Measurements from ENCODE around the gene LATS2. TPM values are rescaled to one million over a fixed set of nuclear protein-coding genes. Genes with fewer than 3 reads are reported as not detected.

The LATS2 gene
- total RNA-seq, 1 experiment from 2014 or later = 18.8 TPM

DNA sequence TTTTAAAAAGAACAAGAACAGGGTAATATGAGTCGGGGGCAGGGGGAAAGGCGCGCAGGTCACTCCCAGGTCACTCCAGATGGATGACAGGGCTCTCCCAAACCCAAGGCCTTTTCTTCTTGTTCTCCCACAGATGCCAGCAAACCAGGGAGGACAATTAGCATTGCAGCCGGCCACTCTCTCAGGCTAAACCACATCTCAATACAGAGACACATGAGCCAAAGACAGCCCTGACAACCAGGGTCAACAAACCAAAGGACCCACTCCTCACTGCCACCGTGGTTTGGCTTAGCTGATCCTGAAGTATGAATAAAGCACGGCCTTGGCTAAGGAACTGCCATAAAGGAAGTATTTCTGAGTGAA is 47.3 kb downstream of the LATS2 start:
- Histone ChIP-seq H3K9me2 (ENCODE audit: insufficient read depth) (no peaks in the 10 kb centered on the region), H3K9ac (ENCODE audit: low read length) (no peak overlapping the region), H4K20me1 (ENCODE audit: insufficient read depth) (no peaks in the 10 kb centered on the region), H3K4me3 (replicated peaks in 1 of 2; ENCODE audit: low read depth in 1 of 2, low read length in 2 of 2) (no peak overlapping the region), H3K36me3 (ENCODE audit: control insufficient read depth in 1 of 2, insufficient read depth in 2 of 2, low read length in 2 of 2) (no peaks in the 10 kb centered on the region), H2AFZ (ENCODE audit: low read depth, low read length, poor library complexity, severe bottlenecking) (no peak overlapping the region), H3K4me2 (ENCODE audit: low read length) (no peak overlapping the region), H3K79me2 (ENCODE audit: insufficient read depth, low read length) (peaks cover 77% of the 10 kb centered on the region), H3K27ac (ENCODE audit: low read depth, low read length) (no peak overlapping the region), H3K27me3 (ENCODE audit: insufficient read depth, low read length) (no peaks in the 10 kb centered on the region), H3K4me1 (ENCODE audit: control insufficient read depth in 1 of 2, insufficient read depth in 2 of 2, low read length in 2 of 2) (peaks cover 29 to 34% of the 10 kb centered on the region in 2 experiments), H3K9me3 (ENCODE audit: control insufficient read depth in 1 of 2, insufficient read depth in 1 of 2, low read depth in 1 of 2, low read length in 2 of 2) (no peaks in the 10 kb centered on the region)
- ChIA-PET CTCF (no interaction called here), POLR2A (no interaction called here), RAD21 (ENCODE audit: low non-redundant PET in 1 of 2, low total read pairs in 2 of 2, uncharacterized antibody in 2 of 2, unreplicated experiment in 2 of 2) (no interaction called here)
- ATAC-seq (no peak), DNase-seq (ENCODE audit: low read depth, low spot score) (no peak)
- no TSS peak for BruUV-seq (replicated peaks)
- TF ChIP-seq ZFX (IDR thresholded peaks at IDR 0.05) (no peak), ZNF274 (IDR thresholded peaks at IDR 0.05; ENCODE audit: low read depth, low read length) (no peak), TCF7L2 (IDR thresholded peaks at IDR 0.05; ENCODE audit: borderline replicate concordance, extremely low read depth, insufficient read depth, insufficient read length) (no peak), RAD21 (IDR thresholded peaks at IDR 0.05; ENCODE audit: low read depth) (no peak), FOSL1 (IDR thresholded peaks at IDR 0.05; ENCODE audit: low read depth) (no peak), CEBPB (IDR thresholded peaks at IDR 0.05; ENCODE audit: low read depth) (no peak)
- TF ChIP-seq, protein P1, sequence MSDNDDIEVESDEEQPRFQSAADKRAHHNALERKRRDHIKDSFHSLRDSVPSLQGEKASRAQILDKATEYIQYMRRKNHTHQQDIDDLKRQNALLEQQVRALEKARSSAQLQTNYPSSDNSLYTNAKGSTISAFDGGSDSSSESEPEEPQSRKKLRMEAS (IDR thresholded peaks at IDR 0.05) = no peak
- TF ChIP-seq, protein P2, sequence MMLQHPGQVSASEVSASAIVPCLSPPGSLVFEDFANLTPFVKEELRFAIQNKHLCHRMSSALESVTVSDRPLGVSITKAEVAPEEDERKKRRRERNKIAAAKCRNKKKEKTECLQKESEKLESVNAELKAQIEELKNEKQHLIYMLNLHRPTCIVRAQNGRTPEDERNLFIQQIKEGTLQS (IDR thresholded peaks at IDR 0.05) = no peak
- intact Hi-C loops (cut with micrococcal nuclease) = no loop called here

DNA sequence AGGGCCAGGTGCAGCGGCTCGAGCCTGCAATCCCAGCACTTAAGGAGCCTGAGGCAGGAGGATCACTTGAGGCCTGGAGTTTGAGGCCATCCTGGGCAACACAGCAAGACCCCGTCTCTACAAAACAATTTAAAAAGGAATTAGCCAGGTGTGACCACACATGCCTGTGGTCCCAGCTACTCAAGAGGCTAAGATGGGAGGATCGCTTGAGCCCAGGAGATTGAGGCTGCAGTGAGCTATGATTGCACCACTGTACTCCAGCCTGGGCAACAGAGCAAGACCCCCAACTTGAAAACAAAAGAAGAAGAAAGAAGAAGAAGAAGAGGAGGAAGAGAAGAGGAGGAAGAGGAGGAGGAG is 47.7 kb downstream of the LATS2 start:
- POLR2A ChIA-PET = no interaction called here
- no peak for ATAC-seq
- BruUV-seq (replicated peaks) = no TSS peak
- Histone ChIP-seq H3K4me1 (ENCODE audit: control insufficient read depth in 1 of 2, insufficient read depth in 2 of 2, low read length in 2 of 2) (peaks cover 29 to 30% of the 10 kb centered on the region in 2 experiments), H3K9ac (ENCODE audit: low read length) (no peak overlapping the region), H3K9me3 (ENCODE audit: control insufficient read depth in 1 of 2, insufficient read depth in 1 of 2, low read depth in 1 of 2, low read length in 2 of 2) (no peaks in the 10 kb centered on the region), H3K9me2 (ENCODE audit: insufficient read depth) (no peaks in the 10 kb centered on the region), H4K20me1 (ENCODE audit: insufficient read depth) (no peaks in the 10 kb centered on the region), H3K79me2 (ENCODE audit: insufficient read depth, low read length) (peaks cover 81% of the 10 kb centered on the region), H3K4me3 (replicated peaks in 1 of 2; ENCODE audit: low read depth in 1 of 2, low read length in 2 of 2) (no peak overlapping the region), H3K4me2 (ENCODE audit: low read length) (no peak overlapping the region), H3K27me3 (ENCODE audit: insufficient read depth, low read length) (no peaks in the 10 kb centered on the region), H2AFZ (ENCODE audit: low read depth, low read length, poor library complexity, severe bottlenecking) (no peak overlapping the region), H3K27ac (ENCODE audit: low read depth, low read length) (no peak overlapping the region), H3K36me3 (ENCODE audit: control insufficient read depth in 1 of 2, insufficient read depth in 2 of 2, low read length in 2 of 2) (no peaks in the 10 kb centered on the region)
- CTCF ChIA-PET = no interaction called here
- RAD21 ChIA-PET (ENCODE audit: low non-redundant PET in 1 of 2, low total read pairs in 2 of 2, uncharacterized antibody in 2 of 2, unreplicated experiment in 2 of 2) = no interaction called here
- intact Hi-C loops (cut with micrococcal nuclease) = no loop called here
- TF ChIP-seq, protein P2 (IDR thresholded peaks at IDR 0.05) = no peak
- no peak for TF ChIP-seq SP1 (IDR thresholded peaks at IDR 0.05; ENCODE audit: low read depth)
- no peak for TF ChIP-seq POLR2AphosphoS5 (IDR thresholded peaks at IDR 0.05; ENCODE audit: low read depth, low read length)
- no peak for TF ChIP-seq SIN3A (IDR thresholded peaks at IDR 0.05; ENCODE audit: low read depth)
- TF ChIP-seq, protein P3, sequence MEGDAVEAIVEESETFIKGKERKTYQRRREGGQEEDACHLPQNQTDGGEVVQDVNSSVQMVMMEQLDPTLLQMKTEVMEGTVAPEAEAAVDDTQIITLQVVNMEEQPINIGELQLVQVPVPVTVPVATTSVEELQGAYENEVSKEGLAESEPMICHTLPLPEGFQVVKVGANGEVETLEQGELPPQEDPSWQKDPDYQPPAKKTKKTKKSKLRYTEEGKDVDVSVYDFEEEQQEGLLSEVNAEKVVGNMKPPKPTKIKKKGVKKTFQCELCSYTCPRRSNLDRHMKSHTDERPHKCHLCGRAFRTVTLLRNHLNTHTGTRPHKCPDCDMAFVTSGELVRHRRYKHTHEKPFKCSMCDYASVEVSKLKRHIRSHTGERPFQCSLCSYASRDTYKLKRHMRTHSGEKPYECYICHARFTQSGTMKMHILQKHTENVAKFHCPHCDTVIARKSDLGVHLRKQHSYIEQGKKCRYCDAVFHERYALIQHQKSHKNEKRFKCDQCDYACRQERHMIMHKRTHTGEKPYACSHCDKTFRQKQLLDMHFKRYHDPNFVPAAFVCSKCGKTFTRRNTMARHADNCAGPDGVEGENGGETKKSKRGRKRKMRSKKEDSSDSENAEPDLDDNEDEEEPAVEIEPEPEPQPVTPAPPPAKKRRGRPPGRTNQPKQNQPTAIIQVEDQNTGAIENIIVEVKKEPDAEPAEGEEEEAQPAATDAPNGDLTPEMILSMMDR (IDR thresholded peaks at IDR 0.05 in 2 of 3, conservative IDR thresholded peaks at IDR 0.05 in 1 of 3; ENCODE audit: borderline replicate concordance in 1 of 3, insufficient read depth in 1 of 3, low read depth in 2 of 3, low read length in 2 of 3) = no peak
- no peak for TF ChIP-seq JUND (IDR thresholded peaks at IDR 0.05)
- no peak for TF ChIP-seq CEBPB (IDR thresholded peaks at IDR 0.05; ENCODE audit: low read depth)
- TF ChIP-seq EZH2 (IDR thresholded peaks at IDR 0.05) = no peak
- TF ChIP-seq FOSL1 (IDR thresholded peaks at IDR 0.05; ENCODE audit: low read depth) = no peak
- TF ChIP-seq ELF1 (IDR thresholded peaks at IDR 0.05; ENCODE audit: borderline replicate concordance, low read depth) = no peak
- TF ChIP-seq CBX3 (IDR thresholded peaks at IDR 0.05; ENCODE audit: low read depth) = no peak
- DNase-seq (ENCODE audit: low read depth, low spot score) = no peak

Measured in HCT116 (cell line).